ENCODE data around the gene WDFY4. TPM values are rescaled to one million over a fixed set of nuclear protein-coding genes. Genes with fewer than 3 reads are reported as not detected.

WDFY4 gene
- total and polyA plus RNA-seq, 4 experiments from 2014 or later: 0.29 to 1.00 (median 0.81) TPM; not detected in 1

- Histone ChIP-seq H3K4me3 (ENCODE audit: low read length in 2 of 2) (no peak overlapping the region), H3K36me3 (ENCODE audit: insufficient read depth, low read length) (no peaks in the 10 kb centered on the region), H3K27ac (ENCODE audit: low read depth, low read length) (no peak overlapping the region), H3K27me3 (ENCODE audit: insufficient read depth, low read length) (no peaks in the 10 kb centered on the region), H3K9me3 (ENCODE audit: control insufficient read depth in 1 of 2, low read length in 2 of 2) (no peaks in the 10 kb centered on the region), H3K4me1 (ENCODE audit: insufficient read depth, low read length) (no peaks in the 10 kb centered on the region)
- ChIA-PET POLR2A (ENCODE audit: partially characterized antibody) (no interaction called here), CTCF (ENCODE audit: partially characterized antibody) (no interaction called here)
- Mint-ChIP-seq H3K4me3 (no peak overlapping the region), H3K27ac (no peak overlapping the region), H3K4me1 (no peaks in the 10 kb centered on the region), H3K36me3 (no peaks in the 10 kb centered on the region), H3K27me3 (peaks cover 0 to 4% of the 10 kb centered on the region in 2 donors), H3K9me3 (peaks cover 0 to 2% (median 0%) of the 10 kb centered on the region in 8 donors)
- no peak for DNase-seq
- intact Hi-C loops (cut with micrococcal nuclease): no loop called here
Measured at GRCh38 chr10:48727866-48728265, 43.2 kb downstream of the WDFY4 start.

GRCh38 chr10:48729222-48729621, 44.5 kb downstream of the WDFY4 start:
- Histone ChIP-seq H3K27ac (ENCODE audit: low read depth, low read length) (no peak overlapping the region), H3K9me3 (ENCODE audit: control insufficient read depth in 1 of 2, low read length in 2 of 2) (no peaks in the 10 kb centered on the region), H3K4me1 (ENCODE audit: insufficient read depth, low read length) (no peaks in the 10 kb centered on the region), H3K27me3 (ENCODE audit: insufficient read depth, low read length) (no peaks in the 10 kb centered on the region), H3K4me3 (ENCODE audit: low read length in 2 of 2) (no peak overlapping the region), H3K36me3 (ENCODE audit: insufficient read depth, low read length) (no peaks in the 10 kb centered on the region)
- H3K27ac Mint-ChIP-seq: no peak overlapping the region
- H3K27me3 Mint-ChIP-seq: peaks cover 0 to 4% of the 10 kb centered on the region in 2 donors
- H3K4me3 Mint-ChIP-seq: no peak overlapping the region
- no peaks in the 10 kb centered on the region for H3K36me3 Mint-ChIP-seq
- H3K4me1 Mint-ChIP-seq: no peaks in the 10 kb centered on the region
- H3K9me3 Mint-ChIP-seq: peaks cover 0 to 2% (median 0%) of the 10 kb centered on the region in 8 donors
- DNase-seq: no peak
- intact Hi-C loops (cut with micrococcal nuclease): no loop called here
- ChIA-PET POLR2A (ENCODE audit: partially characterized antibody) (no interaction called here), CTCF (ENCODE audit: partially characterized antibody) (no interaction called here)

DNA sequence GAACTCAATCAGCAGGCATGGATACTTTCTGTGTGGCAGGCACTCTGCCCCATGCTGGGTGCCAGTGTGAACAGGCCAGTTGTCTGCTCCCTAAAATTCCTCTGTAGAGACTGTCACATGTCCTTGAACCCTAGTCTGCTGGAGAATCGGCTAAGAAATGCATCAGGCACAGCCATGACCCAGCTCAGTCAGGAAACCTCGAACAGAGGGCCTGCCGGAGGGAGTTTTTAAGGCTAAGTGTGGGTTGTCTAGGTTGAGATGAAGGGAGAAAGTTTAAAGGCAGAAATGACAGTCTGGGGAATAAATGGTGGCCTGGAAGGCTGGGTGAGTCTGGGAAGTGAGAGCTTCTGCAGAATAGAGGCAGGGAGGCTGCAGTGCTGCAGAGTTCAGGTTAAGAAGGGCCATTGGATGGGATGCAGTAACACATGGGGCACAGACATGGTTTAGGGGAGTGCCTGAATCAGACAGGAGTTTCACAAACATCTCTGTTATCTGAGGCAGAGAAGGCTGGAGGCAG, 45.3 kb downstream of the WDFY4 start:
- intact Hi-C loops (cut with micrococcal nuclease): no loop called here
- Histone ChIP-seq H3K27me3 (ENCODE audit: insufficient read depth, low read length) (no peaks in the 10 kb centered on the region), H3K4me3 (ENCODE audit: low read length in 2 of 2) (no peak overlapping the region), H3K4me1 (ENCODE audit: insufficient read depth, low read length) (no peaks in the 10 kb centered on the region), H3K9me3 (ENCODE audit: control insufficient read depth in 1 of 2, low read length in 2 of 2) (no peaks in the 10 kb centered on the region), H3K36me3 (ENCODE audit: insufficient read depth, low read length) (no peaks in the 10 kb centered on the region), H3K27ac (ENCODE audit: low read depth, low read length) (no peak overlapping the region)
- CTCF ChIA-PET (ENCODE audit: partially characterized antibody): no interaction called here
- DNase-seq: no peak
- POLR2A ChIA-PET (ENCODE audit: partially characterized antibody): no interaction called here
- no peak overlapping the region for H3K4me3 Mint-ChIP-seq
- peaks cover 0 to 2% (median 0%) of the 10 kb centered on the region in 8 donors for H3K9me3 Mint-ChIP-seq
- no peak overlapping the region for H3K27ac Mint-ChIP-seq
- H3K36me3 Mint-ChIP-seq: no peaks in the 10 kb centered on the region
- H3K4me1 Mint-ChIP-seq: no peaks in the 10 kb centered on the region
- peaks cover 0 to 4% of the 10 kb centered on the region in 2 donors for H3K27me3 Mint-ChIP-seq

DNA sequence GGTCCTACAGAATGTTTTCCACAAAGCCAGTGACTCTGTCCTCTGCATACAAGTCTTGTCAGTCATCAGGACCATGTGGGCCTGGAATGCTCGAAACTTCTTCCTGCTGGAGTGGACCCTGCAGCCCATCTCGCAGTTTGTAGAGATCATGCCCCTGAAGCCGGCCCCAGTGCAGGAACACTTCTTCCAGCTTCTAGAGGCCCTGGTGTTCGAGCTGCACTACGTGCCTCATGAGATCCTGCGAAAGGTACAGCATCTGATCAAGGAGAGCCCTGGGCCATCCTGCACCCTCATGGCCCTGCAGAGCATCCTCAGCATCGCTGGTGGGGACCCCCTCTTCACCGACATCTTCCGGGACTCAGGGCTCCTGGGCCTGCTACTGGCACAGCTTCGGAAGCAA, 46.5 kb downstream of the WDFY4 start:
- ChIA-PET CTCF (ENCODE audit: partially characterized antibody) (no interaction called here), POLR2A (ENCODE audit: partially characterized antibody) (no interaction called here)
- intact Hi-C loops (cut with micrococcal nuclease): no loop called here
- H3K4me3 ChIP-seq (ENCODE audit: low read length in 2 of 2): no peak overlapping the region
- Mint-ChIP-seq H3K4me1 (no peaks in the 10 kb centered on the region), H3K27me3 (peaks cover 0 to 4% of the 10 kb centered on the region in 2 donors), H3K36me3 (no peaks in the 10 kb centered on the region), H3K9me3 (peaks cover 0 to 2% (median 0%) of the 10 kb centered on the region in 8 donors), H3K27ac (no peak overlapping the region), H3K4me3 (no peak overlapping the region)
- DNase-seq: no peak
- H3K36me3 ChIP-seq (ENCODE audit: insufficient read depth, low read length): no peaks in the 10 kb centered on the region
- H3K9me3 ChIP-seq (ENCODE audit: control insufficient read depth in 1 of 2, low read length in 2 of 2): no peaks in the 10 kb centered on the region
- no peaks in the 10 kb centered on the region for H3K4me1 ChIP-seq (ENCODE audit: insufficient read depth, low read length)
- H3K27me3 ChIP-seq (ENCODE audit: insufficient read depth, low read length): no peaks in the 10 kb centered on the region
- H3K27ac ChIP-seq (ENCODE audit: low read depth, low read length): no peak overlapping the region

DNA sequence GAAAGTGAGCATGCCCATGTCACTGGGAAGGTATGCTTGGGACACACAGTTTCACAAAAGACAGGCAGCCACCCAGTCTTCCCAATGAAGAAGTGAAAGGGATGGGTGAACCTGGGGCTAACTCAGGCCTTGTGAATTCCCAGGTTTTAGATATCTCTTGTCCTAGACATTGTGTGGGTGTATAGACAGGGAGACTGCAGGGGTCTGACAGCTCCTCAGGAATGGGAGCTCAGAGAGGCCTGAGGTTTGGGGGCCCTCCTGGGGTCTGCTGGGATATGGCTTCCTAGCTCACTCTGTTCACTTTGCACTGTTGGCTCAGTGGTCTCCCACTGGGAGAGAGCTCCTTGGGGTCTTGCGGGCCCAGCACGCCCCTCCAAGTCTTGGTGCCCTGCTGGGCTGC, 47.0 kb downstream of the WDFY4 start:
- intact Hi-C loops (cut with micrococcal nuclease): no loop called here
- no peaks in the 10 kb centered on the region for H3K9me3 ChIP-seq (ENCODE audit: control insufficient read depth in 1 of 2, low read length in 2 of 2)
- peaks cover 0 to 2% (median 0%) of the 10 kb centered on the region in 8 donors for H3K9me3 Mint-ChIP-seq
- H3K4me1 ChIP-seq (ENCODE audit: insufficient read depth, low read length): no peaks in the 10 kb centered on the region
- POLR2A ChIA-PET (ENCODE audit: partially characterized antibody): no interaction called here
- no peak for DNase-seq
- no peaks in the 10 kb centered on the region for H3K36me3 Mint-ChIP-seq
- H3K27me3 ChIP-seq (ENCODE audit: insufficient read depth, low read length): no peaks in the 10 kb centered on the region
- no peak overlapping the region for H3K27ac Mint-ChIP-seq
- H3K4me3 Mint-ChIP-seq: no peak overlapping the region
- H3K27ac ChIP-seq (ENCODE audit: low read depth, low read length): no peak overlapping the region
- no peak overlapping the region for H3K4me3 ChIP-seq (ENCODE audit: low read length in 2 of 2)
- H3K4me1 Mint-ChIP-seq: no peaks in the 10 kb centered on the region
- H3K36me3 ChIP-seq (ENCODE audit: insufficient read depth, low read length): no peaks in the 10 kb centered on the region
- H3K27me3 Mint-ChIP-seq: peaks cover 0 to 2% of the 10 kb centered on the region in 2 donors
- CTCF ChIA-PET (ENCODE audit: partially characterized antibody): no interaction called here

- Mint-ChIP-seq H3K4me1 (no peaks in the 10 kb centered on the region), H3K9me3 (peaks cover 0 to 2% (median 0%) of the 10 kb centered on the region in 8 donors), H3K27me3 (peaks cover 2% of the 10 kb centered on the region in 2 donors), H3K36me3 (no peaks in the 10 kb centered on the region), H3K4me3 (no peak overlapping the region), H3K27ac (no peak overlapping the region)
- intact Hi-C loops (cut with micrococcal nuclease): no loop called here
- Histone ChIP-seq H3K4me3 (ENCODE audit: low read length in 2 of 2) (no peak overlapping the region), H3K27me3 (ENCODE audit: insufficient read depth, low read length) (no peaks in the 10 kb centered on the region), H3K36me3 (ENCODE audit: insufficient read depth, low read length) (no peaks in the 10 kb centered on the region), H3K27ac (ENCODE audit: low read depth, low read length) (no peak overlapping the region), H3K9me3 (ENCODE audit: control insufficient read depth in 1 of 2, low read length in 2 of 2) (no peaks in the 10 kb centered on the region), H3K4me1 (ENCODE audit: insufficient read depth, low read length) (no peaks in the 10 kb centered on the region)
- ChIA-PET POLR2A (ENCODE audit: partially characterized antibody) (no interaction called here), CTCF (ENCODE audit: partially characterized antibody) (no interaction called here)
- DNase-seq: no peak
Measured at GRCh38 chr10:48733329-48733728, 48.7 kb downstream of the WDFY4 start.

GRCh38 chr10:48735836-48736390, 51.2 kb downstream of the WDFY4 start:
- Mint-ChIP-seq H3K4me1 (no peaks in the 10 kb centered on the region), H3K36me3 (no peaks in the 10 kb centered on the region), H3K27ac (no peak overlapping the region), H3K4me3 (no peak overlapping the region), H3K9me3 (peaks cover 0 to 2% (median 0%) of the 10 kb centered on the region in 8 donors), H3K27me3 (peaks cover 1 to 4% of the 10 kb centered on the region in 2 donors)
- intact Hi-C loops (cut with micrococcal nuclease): no loop called here
- H3K36me3 ChIP-seq (ENCODE audit: insufficient read depth, low read length): no peaks in the 10 kb centered on the region
- no peak overlapping the region for H3K4me3 ChIP-seq (ENCODE audit: low read length in 2 of 2)
- H3K27me3 ChIP-seq (ENCODE audit: insufficient read depth, low read length): no peaks in the 10 kb centered on the region
- DNase-seq: no peak
- ChIA-PET POLR2A (ENCODE audit: partially characterized antibody) (no interaction called here), CTCF (ENCODE audit: partially characterized antibody) (no interaction called here)
- no peak overlapping the region for H3K27ac ChIP-seq (ENCODE audit: low read depth, low read length)
- no peaks in the 10 kb centered on the region for H3K4me1 ChIP-seq (ENCODE audit: insufficient read depth, low read length)
- H3K9me3 ChIP-seq (ENCODE audit: control insufficient read depth in 1 of 2, low read length in 2 of 2): no peaks in the 10 kb centered on the region

GRCh38 chr10:48736596-48736995, 51.9 kb downstream of the WDFY4 start:
- no peaks in the 10 kb centered on the region for H3K9me3 ChIP-seq (ENCODE audit: control insufficient read depth in 1 of 2, low read length in 2 of 2)
- Mint-ChIP-seq H3K9me3 (peaks cover 0 to 2% (median 0%) of the 10 kb centered on the region in 8 donors), H3K27me3 (peaks cover 0 to 4% of the 10 kb centered on the region in 2 donors), H3K4me1 (no peaks in the 10 kb centered on the region), H3K36me3 (no peaks in the 10 kb centered on the region), H3K4me3 (no peak overlapping the region), H3K27ac (no peak overlapping the region)
- no peak overlapping the region for H3K27ac ChIP-seq (ENCODE audit: low read depth, low read length)
- intact Hi-C loops (cut with micrococcal nuclease): no loop called here
- H3K4me1 ChIP-seq (ENCODE audit: insufficient read depth, low read length): no peaks in the 10 kb centered on the region
- ChIA-PET CTCF (ENCODE audit: partially characterized antibody) (no interaction called here), POLR2A (ENCODE audit: partially characterized antibody) (no interaction called here)
- no peaks in the 10 kb centered on the region for H3K36me3 ChIP-seq (ENCODE audit: insufficient read depth, low read length)
- DNase-seq: no peak
- H3K4me3 ChIP-seq (ENCODE audit: low read length in 2 of 2): no peak overlapping the region
- no peaks in the 10 kb centered on the region for H3K27me3 ChIP-seq (ENCODE audit: insufficient read depth, low read length)

Data from CD4-positive, alpha-beta memory T cell (primary cell).